Measurements from ENCODE around the gene ARHGEF33. TPM values are rescaled to one million over a fixed set of nuclear protein-coding genes. Genes with fewer than 3 reads are reported as not detected.

The ARHGEF33 gene
- total RNA-seq, 1 experiment from 2014 or later: not detected

- peak; percentile 92 for DNase-seq (ENCODE audit: low read depth)
- in situ Hi-C loops (cut with HindIII; ENCODE audit: low pct_unique_long_range_greater_than_20kb, low sequenced_read_pairs): no loop called here
Observed at GRCh38 chr2:38947241-38948239, 57.9 kb downstream of the ARHGEF33 start.

GRCh38 chr2:38948387-38948882 is 58.8 kb downstream of the ARHGEF33 start:
- in situ Hi-C loops (cut with HindIII; ENCODE audit: low pct_unique_long_range_greater_than_20kb, low sequenced_read_pairs): no loop called here
- DNase-seq (ENCODE audit: low read depth): no peak

GRCh38 chr2:38948995-38949394 is 59.3 kb downstream of the ARHGEF33 start:
- in situ Hi-C loops (cut with HindIII; ENCODE audit: low pct_unique_long_range_greater_than_20kb, low sequenced_read_pairs): no loop called here
- no peak for DNase-seq (ENCODE audit: low read depth)

- in situ Hi-C loops (cut with HindIII; ENCODE audit: low pct_unique_long_range_greater_than_20kb, low sequenced_read_pairs): no loop called here
- DNase-seq (ENCODE audit: low read depth): no peak
Observed at GRCh38 chr2:38951766-38952165, 62.1 kb downstream of the ARHGEF33 start.

- no peak for DNase-seq (ENCODE audit: low read depth)
- in situ Hi-C loops (cut with HindIII; ENCODE audit: low pct_unique_long_range_greater_than_20kb, low sequenced_read_pairs): no loop called here
Observed at GRCh38 chr2:38957972-38958371, 68.3 kb downstream of the ARHGEF33 start.

GRCh38 chr2:38959466-38959865 is 69.8 kb downstream of the ARHGEF33 start:
- DNase-seq (ENCODE audit: low read depth): no peak
- in situ Hi-C loops (cut with HindIII; ENCODE audit: low pct_unique_long_range_greater_than_20kb, low sequenced_read_pairs): no loop called here

GRCh38 chr2:38959938-38960608 is 70.4 kb downstream of the ARHGEF33 start:
- no peak for DNase-seq (ENCODE audit: low read depth)
- in situ Hi-C loops (cut with HindIII; ENCODE audit: low pct_unique_long_range_greater_than_20kb, low sequenced_read_pairs): no loop called here

- in situ Hi-C loops (cut with HindIII; ENCODE audit: low pct_unique_long_range_greater_than_20kb, low sequenced_read_pairs): no loop called here
- DNase-seq (ENCODE audit: low read depth): no peak
Observed at GRCh38 chr2:38960609-38961320, 71.1 kb downstream of the ARHGEF33 start.

- in situ Hi-C loops (cut with HindIII; ENCODE audit: low pct_unique_long_range_greater_than_20kb, low sequenced_read_pairs): no loop called here
- DNase-seq (ENCODE audit: low read depth): no peak
Observed at GRCh38 chr2:38966006-38966405, 76.3 kb downstream of the ARHGEF33 start.

- in situ Hi-C loops (cut with HindIII; ENCODE audit: low pct_unique_long_range_greater_than_20kb, low sequenced_read_pairs): no loop called here
- no peak for DNase-seq (ENCODE audit: low read depth)
Observed at GRCh38 chr2:38966678-38967077, 77.0 kb downstream of the ARHGEF33 start.

- no peak for DNase-seq (ENCODE audit: low read depth)
- in situ Hi-C loops (cut with HindIII; ENCODE audit: low pct_unique_long_range_greater_than_20kb, low sequenced_read_pairs): no loop called here
Observed at GRCh38 chr2:38968021-38968420, 78.3 kb downstream of the ARHGEF33 start.

- in situ Hi-C loops (cut with HindIII; ENCODE audit: low pct_unique_long_range_greater_than_20kb, low sequenced_read_pairs): no loop called here
- no peak for DNase-seq (ENCODE audit: low read depth)
Observed at GRCh38 chr2:38971377-38971776, 81.7 kb downstream of the ARHGEF33 start.

- in situ Hi-C loops (cut with HindIII; ENCODE audit: low pct_unique_long_range_greater_than_20kb, low sequenced_read_pairs): no loop called here
- DNase-seq (ENCODE audit: low read depth): no peak
Observed at GRCh38 chr2:38973266-38973665, 83.6 kb downstream of the ARHGEF33 start.

- in situ Hi-C loops (cut with HindIII; ENCODE audit: low pct_unique_long_range_greater_than_20kb, low sequenced_read_pairs): no loop called here
Observed at GRCh38 chr2:38975042-38975441, 85.4 kb downstream of the ARHGEF33 start.

GRCh38 chr2:38977047-38977446 is 87.4 kb downstream of the ARHGEF33 start:
- in situ Hi-C loops (cut with HindIII; ENCODE audit: low pct_unique_long_range_greater_than_20kb, low sequenced_read_pairs): no loop called here
- DNase-seq (ENCODE audit: low read depth): no peak

More at GRCh38 chr2:38975042-38975441, 85.4 kb downstream of the ARHGEF33 start:
- no peak for DNase-seq (ENCODE audit: low read depth)

GRCh38 chr2:38978296-38978903 is 88.7 kb downstream of the ARHGEF33 start:
- in situ Hi-C loops (cut with HindIII; ENCODE audit: low pct_unique_long_range_greater_than_20kb, low sequenced_read_pairs): no loop called here
- DNase-seq (ENCODE audit: low read depth): no peak

- in situ Hi-C loops (cut with HindIII; ENCODE audit: low pct_unique_long_range_greater_than_20kb, low sequenced_read_pairs): no loop called here
- no peak for DNase-seq (ENCODE audit: low read depth)
Observed at GRCh38 chr2:38978908-38979307, 89.2 kb downstream of the ARHGEF33 start.

GRCh38 chr2:38981003-38981669 is 91.5 kb downstream of the ARHGEF33 start:
- in situ Hi-C loops (cut with HindIII; ENCODE audit: low pct_unique_long_range_greater_than_20kb, low sequenced_read_pairs): no loop called here
- no peak for DNase-seq (ENCODE audit: low read depth)
